GM23338 (cell line): ENCODE measurements around the gene PXK. TPM values are rescaled to one million over a fixed set of nuclear protein-coding genes. Genes with fewer than 3 reads are reported as not detected.

Experiments
- ATAC-seq: fragments of 200-7000 bp; cut with Tn5 transposase; 3 replicates; pipeline ENCODE4 v1.9.1; 2020
- DNase-seq: peaks from one replicate; pipeline ENCODE4 v3.0.0-alpha.2; 2015; ENCODE audit warnings: low spot score
- H2AFZ ChIP-seq: fragments of 200-600 bp; sonication (generic); 2 replicates; pipeline ENCODE4 v1.8.0; 2016; ENCODE audit warnings: antibody characterized with exemption, mild to moderate bottlenecking, moderate library complexity
- H3F3A ChIP-seq: fragments of 200-600 bp; sonication (generic); replicated peaks from 2 replicates; pipeline ENCODE4 v1.8.0; 2017; ENCODE audit warnings: antibody characterized with exemption, mixed run types, low read depth
- H3K27ac ChIP-seq: fragments of 200-600 bp; sonication (generic); 2 replicates; pipeline ENCODE4 v1.6.1; 2016; ENCODE audit warnings: low read depth
- H3K27me3 ChIP-seq: fragments of 200-600 bp; sonication (generic); 2 replicates; pipeline ENCODE4 v1.8.0; 2016; ENCODE audit warnings: mild to moderate bottlenecking, mixed run types, moderate library complexity; ENCODE audit not compliant: insufficient read depth
- H3K36me3 ChIP-seq: fragments of 200-600 bp; sonication (generic); 2 replicates; pipeline ENCODE4 v1.8.0; 2016; ENCODE audit warnings: mild to moderate bottlenecking; ENCODE audit not compliant: insufficient read depth
- H3K4me1 ChIP-seq: fragments of 200-600 bp; sonication (generic); 2 replicates; pipeline ENCODE4 v1.8.0; 2016; ENCODE audit warnings: mild to moderate bottlenecking, moderate library complexity; ENCODE audit not compliant: insufficient read depth
- H3K4me2 ChIP-seq: fragments of 200-600 bp; sonication (generic); 2 replicates; pipeline ENCODE4 v1.7.1; 2017; ENCODE audit warnings: mixed run types
- H3K4me3 ChIP-seq: fragments of 200-600 bp; sonication (generic); 2 replicates; pipeline ENCODE4 v1.6.1; 2016; ENCODE audit warnings: mixed run types
- H3K79me2 ChIP-seq: fragments of 200-600 bp; sonication (generic); replicated peaks from 2 replicates; pipeline ENCODE4 v1.8.0; 2017; ENCODE audit warnings: mild to moderate bottlenecking; ENCODE audit not compliant: insufficient read depth
- H3K9me2 ChIP-seq: fragments of 200-600 bp; sonication (generic); 2 replicates; pipeline ENCODE4 v1.8.0; 2017; ENCODE audit not compliant: insufficient read depth
- H4K20me1 ChIP-seq: fragments of 200-600 bp; sonication (generic); replicated peaks from 2 replicates; pipeline ENCODE4 v1.8.0; 2017; ENCODE audit warnings: mild to moderate bottlenecking; ENCODE audit not compliant: insufficient read depth
- H3K27ac Mint-ChIP-seq: 2 replicates; pipeline ENCODE4 v1.8.0; 2020; ENCODE audit warnings: inconsistent platforms, mild to moderate bottlenecking, moderate library complexity, mixed read lengths
- H3K27me3 Mint-ChIP-seq: 3 replicates; pipeline ENCODE4 v1.8.0; 2022; ENCODE audit warnings: low read depth, mild to moderate bottlenecking, moderate library complexity, mixed read lengths, inconsistent platforms; ENCODE audit not compliant: insufficient read depth, poor library complexity
- H3K36me3 Mint-ChIP-seq: 3 replicates; pipeline ENCODE4 v1.8.0; 2021; ENCODE audit warnings: low read depth, mild to moderate bottlenecking, inconsistent platforms, moderate library complexity, mixed read lengths
- H3K4me1 Mint-ChIP-seq: 3 replicates; pipeline ENCODE4 v1.8.0; 2020; ENCODE audit warnings: mild to moderate bottlenecking, inconsistent platforms, mixed read lengths
- H3K4me3 Mint-ChIP-seq: 3 replicates; pipeline ENCODE4 v1.8.0; 2021; ENCODE audit warnings: moderate library complexity, mild to moderate bottlenecking, inconsistent platforms, mixed read lengths
- H3K9me3 Mint-ChIP-seq: 3 replicates; pipeline ENCODE4 v1.8.0; 2020; ENCODE audit warnings: moderate library complexity, mild to moderate bottlenecking, inconsistent platforms, mixed read lengths
- EZH2 ChIP-seq: fragments of 200-600 bp; sonication (generic); IDR thresholded peaks from one replicate; pipeline ENCODE4 v1.8.0; 2017; ENCODE audit warnings: antibody characterized with exemption, mild to moderate bottlenecking, low read depth; ENCODE audit not compliant: unreplicated experiment
- EZH2phosphoT487 ChIP-seq: fragments of 200-600 bp; sonication (generic); IDR thresholded peaks from one replicate; pipeline ENCODE4 v1.8.1; 2018; ENCODE audit warnings: antibody characterized with exemption; ENCODE audit not compliant: unreplicated experiment
- NANOG ChIP-seq: IDR thresholded peaks from 2 replicates; pipeline ENCODE4 v1.6.1; 2016; ENCODE audit warnings: antibody characterized with exemption, borderline replicate concordance
- POLR2AphosphoS5 ChIP-seq: IDR thresholded peaks from 2 replicates; pipeline ENCODE4 v1.6.1; 2016; ENCODE audit warnings: antibody characterized with exemption, low read depth
- STAT1 ChIP-seq: IDR thresholded peaks from one replicate; pipeline ENCODE4 v1.6.1; 2016; ENCODE audit warnings: antibody characterized with exemption; ENCODE audit not compliant: unreplicated experiment
- ZNF114 ChIP-seq: fragments of 250-450 bp; sonication (Bioruptor Pico); IDR thresholded peaks from 2 replicates; pipeline ENCODE4 v1.5.0; 2020; ENCODE audit warnings: mild to moderate bottlenecking, moderate library complexity
- ZNF331 ChIP-seq: fragments of 250-450 bp; sonication (Bioruptor Pico); IDR thresholded peaks from 2 replicates; pipeline ENCODE4 v1.5.0; 2020; ENCODE audit warnings: low read depth, mild to moderate bottlenecking, moderate library complexity
- polyA plus RNA-seq: library from polyadenylated mRNA; unstranded; fragments of >200 nt; fragmentation: Nextera tagmentation; extraction: Ambion mirVana; gene quantifications from 2 replicates; pipeline ENCODE4 v1.2.1, GENCODE V29; 2016
- total RNA-seq: library from RNA; depleted of rRNA; stranded (reverse); fragments of >200 nt; shearing (Covaris generic); gene quantifications from 2 replicates; pipeline ENCODE4 v1.2.3, GENCODE V29; 2014
- TF ChIP-seq, protein P1 (sequence below): fragments of 250-450 bp; sonication (Bioruptor Pico); IDR thresholded peaks from 2 replicates; pipeline ENCODE4 v1.5.0; 2020; ENCODE audit warnings: mild to moderate bottlenecking, moderate library complexity
- TF ChIP-seq, protein P2 (sequence below): IDR thresholded peaks from 2 replicates; pipeline ENCODE4 v1.6.1; 2016; ENCODE audit warnings: antibody characterized with exemption

Gene PXK
- total and polyA plus RNA-seq, 2 experiments from 2014 or later = 6.4 to 6.5 TPM

DNA sequence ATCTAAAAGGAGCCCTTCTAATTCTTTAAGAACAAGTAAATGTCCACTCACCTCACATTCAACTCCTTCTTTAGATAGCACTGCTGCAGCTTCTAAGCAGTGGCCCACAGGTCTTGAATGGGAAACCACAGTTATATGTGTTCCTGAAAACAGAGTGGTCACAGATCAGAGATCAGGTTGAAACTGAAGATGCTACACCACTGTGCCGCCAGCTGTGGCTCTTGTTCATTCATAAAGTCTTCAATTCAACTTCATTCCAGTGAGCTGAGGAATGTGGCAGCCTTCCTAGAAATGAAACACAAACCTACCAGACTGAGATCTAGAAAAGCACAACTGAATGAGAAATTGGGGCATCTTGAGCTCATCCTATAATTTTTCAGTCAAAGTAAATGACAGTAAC, 97.0 kb downstream of the PXK start (continued):
- TF ChIP-seq, protein P1, sequence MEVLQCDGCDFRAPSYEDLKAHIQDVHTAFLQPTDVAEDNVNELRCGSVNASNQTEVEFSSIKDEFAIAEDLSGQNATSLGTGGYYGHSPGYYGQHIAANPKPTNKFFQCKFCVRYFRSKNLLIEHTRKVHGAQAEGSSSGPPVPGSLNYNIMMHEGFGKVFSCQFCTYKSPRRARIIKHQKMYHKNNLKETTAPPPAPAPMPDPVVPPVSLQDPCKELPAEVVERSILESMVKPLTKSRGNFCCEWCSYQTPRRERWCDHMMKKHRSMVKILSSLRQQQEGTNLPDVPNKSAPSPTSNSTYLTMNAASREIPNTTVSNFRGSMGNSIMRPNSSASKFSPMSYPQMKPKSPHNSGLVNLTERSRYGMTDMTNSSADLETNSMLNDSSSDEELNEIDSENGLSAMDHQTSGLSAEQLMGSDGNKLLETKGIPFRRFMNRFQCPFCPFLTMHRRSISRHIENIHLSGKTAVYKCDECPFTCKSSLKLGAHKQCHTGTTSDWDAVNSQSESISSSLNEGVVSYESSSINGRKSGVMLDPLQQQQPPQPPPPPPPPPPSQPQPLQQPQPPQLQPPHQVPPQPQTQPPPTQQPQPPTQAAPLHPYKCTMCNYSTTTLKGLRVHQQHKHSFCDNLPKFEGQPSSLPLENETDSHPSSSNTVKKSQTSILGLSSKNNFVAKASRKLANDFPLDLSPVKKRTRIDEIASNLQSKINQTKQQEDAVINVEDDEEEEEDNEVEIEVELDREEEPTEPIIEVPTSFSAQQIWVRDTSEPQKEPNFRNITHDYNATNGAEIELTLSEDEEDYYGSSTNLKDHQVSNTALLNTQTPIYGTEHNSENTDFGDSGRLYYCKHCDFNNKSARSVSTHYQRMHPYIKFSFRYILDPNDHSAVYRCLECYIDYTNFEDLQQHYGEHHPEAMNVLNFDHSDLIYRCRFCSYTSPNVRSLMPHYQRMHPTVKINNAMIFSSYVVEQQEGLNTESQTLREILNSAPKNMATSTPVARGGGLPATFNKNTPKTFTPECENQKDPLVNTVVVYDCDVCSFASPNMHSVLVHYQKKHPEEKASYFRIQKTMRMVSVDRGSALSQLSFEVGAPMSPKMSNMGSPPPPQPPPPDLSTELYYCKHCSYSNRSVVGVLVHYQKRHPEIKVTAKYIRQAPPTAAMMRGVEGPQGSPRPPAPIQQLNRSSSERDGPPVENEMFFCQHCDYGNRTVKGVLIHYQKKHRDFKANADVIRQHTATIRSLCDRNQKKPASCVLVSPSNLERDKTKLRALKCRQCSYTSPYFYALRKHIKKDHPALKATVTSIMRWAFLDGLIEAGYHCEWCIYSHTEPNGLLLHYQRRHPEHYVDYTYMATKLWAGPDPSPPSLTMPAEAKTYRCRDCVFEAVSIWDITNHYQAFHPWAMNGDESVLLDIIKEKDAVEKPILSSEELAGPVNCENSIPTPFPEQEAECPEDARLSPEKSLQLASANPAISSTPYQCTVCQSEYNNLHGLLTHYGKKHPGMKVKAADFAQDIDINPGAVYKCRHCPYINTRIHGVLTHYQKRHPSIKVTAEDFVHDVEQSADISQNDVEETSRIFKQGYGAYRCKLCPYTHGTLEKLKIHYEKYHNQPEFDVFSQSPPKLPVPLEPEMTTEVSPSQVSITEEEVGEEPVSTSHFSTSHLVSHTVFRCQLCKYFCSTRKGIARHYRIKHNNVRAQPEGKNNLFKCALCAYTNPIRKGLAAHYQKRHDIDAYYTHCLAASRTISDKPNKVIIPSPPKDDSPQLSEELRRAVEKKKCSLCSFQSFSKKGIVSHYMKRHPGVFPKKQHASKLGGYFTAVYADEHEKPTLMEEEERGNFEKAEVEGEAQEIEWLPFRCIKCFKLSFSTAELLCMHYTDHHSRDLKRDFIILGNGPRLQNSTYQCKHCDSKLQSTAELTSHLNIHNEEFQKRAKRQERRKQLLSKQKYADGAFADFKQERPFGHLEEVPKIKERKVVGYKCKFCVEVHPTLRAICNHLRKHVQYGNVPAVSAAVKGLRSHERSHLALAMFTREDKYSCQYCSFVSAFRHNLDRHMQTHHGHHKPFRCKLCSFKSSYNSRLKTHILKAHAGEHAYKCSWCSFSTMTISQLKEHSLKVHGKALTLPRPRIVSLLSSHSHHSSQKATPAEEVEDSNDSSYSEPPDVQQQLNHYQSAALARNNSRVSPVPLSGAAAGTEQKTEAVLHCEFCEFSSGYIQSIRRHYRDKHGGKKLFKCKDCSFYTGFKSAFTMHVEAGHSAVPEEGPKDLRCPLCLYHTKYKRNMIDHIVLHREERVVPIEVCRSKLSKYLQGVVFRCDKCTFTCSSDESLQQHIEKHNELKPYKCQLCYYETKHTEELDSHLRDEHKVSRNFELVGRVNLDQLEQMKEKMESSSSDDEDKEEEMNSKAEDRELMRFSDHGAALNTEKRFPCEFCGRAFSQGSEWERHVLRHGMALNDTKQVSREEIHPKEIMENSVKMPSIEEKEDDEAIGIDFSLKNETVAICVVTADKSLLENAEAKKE (CRISPR knock-in tag) = no peak
- TF ChIP-seq EZH2 (no peak), NANOG (no peak), ZNF331 (CRISPR knock-in tag) (no peak)

DNA sequence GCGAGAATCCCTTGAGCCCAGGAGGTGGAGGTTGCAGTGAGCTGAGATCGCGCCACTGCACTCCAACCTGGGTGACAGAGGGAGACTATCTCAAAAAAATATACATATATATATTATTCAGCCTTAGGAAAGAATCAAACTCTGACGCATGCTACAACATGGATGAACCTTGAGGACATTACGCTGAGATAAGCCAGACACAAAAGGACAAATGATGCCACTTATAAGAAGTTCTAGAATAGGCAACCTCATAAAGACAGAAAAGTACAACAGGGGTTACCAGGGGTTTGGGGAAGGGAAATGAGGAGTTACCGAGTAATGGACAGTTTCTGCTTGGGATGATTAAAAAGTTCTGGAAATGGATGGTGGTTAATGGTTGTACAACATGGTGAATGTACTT, 100.2 kb downstream of the PXK start:
- no peak for ATAC-seq
- H3K27me3 Mint-ChIP-seq = peaks cover 12% of the 10 kb centered on the region
- H3K4me3 Mint-ChIP-seq = peak overlapping the region; percentile 90
- H3K4me2 ChIP-seq = peak overlapping the region; percentile 93
- H3F3A ChIP-seq = peaks cover 6% of the 10 kb centered on the region; the same call in 1 of the 2 replicates
- H3K36me3 ChIP-seq = peaks cover 44% of the 10 kb centered on the region
- no peak for DNase-seq
- peaks cover 29% of the 10 kb centered on the region for H3K79me2 ChIP-seq
- peaks cover 3% of the 10 kb centered on the region; the same call in 1 of the 2 replicates for H3K9me2 ChIP-seq
- H3K27ac ChIP-seq = peak overlapping the region; percentile 81; the same call in 1 of the 2 replicates
- H2AFZ ChIP-seq = no peak overlapping the region
- H3K4me1 ChIP-seq = peaks cover 30% of the 10 kb centered on the region
- peaks cover 3% of the 10 kb centered on the region; the same call in 1 of the 2 replicates for H4K20me1 ChIP-seq
- H3K27me3 ChIP-seq = no peaks in the 10 kb centered on the region
- peak overlapping the region; percentile 75 for H3K4me3 ChIP-seq
- peaks cover 10% of the 10 kb centered on the region for H3K9me3 Mint-ChIP-seq
- H3K4me1 Mint-ChIP-seq = peaks cover 35% of the 10 kb centered on the region
- peaks cover 47% of the 10 kb centered on the region for H3K36me3 Mint-ChIP-seq
- peak overlapping the region; percentile 97 for H3K27ac Mint-ChIP-seq
- TF ChIP-seq ZNF331 (CRISPR knock-in tag) = no peak
- no peak for TF ChIP-seq ZNF114 (CRISPR knock-in tag)
- no peak for TF ChIP-seq EZH2
- TF ChIP-seq, protein P2, sequence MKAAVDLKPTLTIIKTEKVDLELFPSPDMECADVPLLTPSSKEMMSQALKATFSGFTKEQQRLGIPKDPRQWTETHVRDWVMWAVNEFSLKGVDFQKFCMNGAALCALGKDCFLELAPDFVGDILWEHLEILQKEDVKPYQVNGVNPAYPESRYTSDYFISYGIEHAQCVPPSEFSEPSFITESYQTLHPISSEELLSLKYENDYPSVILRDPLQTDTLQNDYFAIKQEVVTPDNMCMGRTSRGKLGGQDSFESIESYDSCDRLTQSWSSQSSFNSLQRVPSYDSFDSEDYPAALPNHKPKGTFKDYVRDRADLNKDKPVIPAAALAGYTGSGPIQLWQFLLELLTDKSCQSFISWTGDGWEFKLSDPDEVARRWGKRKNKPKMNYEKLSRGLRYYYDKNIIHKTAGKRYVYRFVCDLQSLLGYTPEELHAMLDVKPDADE = no peak
- TF ChIP-seq EZH2phosphoT487 = no peak
- TF ChIP-seq STAT1 = no peak
- no peak for TF ChIP-seq POLR2AphosphoS5
- TF ChIP-seq, protein P1 (CRISPR knock-in tag) = no peak
